Upper lobe of left lung (tissue), 6 donors: ENCODE results near the gene POTEJ. TPM values are rescaled to one million over a fixed set of nuclear protein-coding genes. Genes with fewer than 3 reads are reported as not detected.
"Not testable (repeated sequence)": the region's sequence is repeated elsewhere in the genome, so short reads cannot be mapped to it uniquely, and the experiment has no call there.

ENCODE experiments used
- ATAC-seq, 2 donors: fragments of 200-7000 bp; cut with Tn5 transposase; one replicate each; pipeline ENCODE4 v1.9.1; 2022; ENCODE audit warnings: mild to moderate bottlenecking in 2 of 2, moderate library complexity in 2 of 2; ENCODE audit not compliant: low FRiP score in 2 of 2
- DNase-seq, 2 donors: peaks; one replicate each; pipeline ENCODE4 v3.0.0-alpha.2; 2019 to 2020
- H3K27ac ChIP-seq, 4 donors: fragments of 200-600 bp; sonication (generic); one replicate each; pipeline ENCODE4 v1.5.1; 2016 to 2019
- H3K27me3 ChIP-seq, 4 donors: fragments of 200-600 bp; sonication (generic); one replicate each; pipeline ENCODE4 v1.5.1; 2017 to 2019
- H3K36me3 ChIP-seq, 4 donors: fragments of 200-600 bp; sonication (generic); one replicate each; pipeline ENCODE4 v1.5.1; 2016 to 2019
- H3K4me1 ChIP-seq, 4 donors: fragments of 200-600 bp; sonication (generic); one replicate each; pipeline ENCODE4 v1.5.1; 2018 to 2019
- H3K4me3 ChIP-seq, 4 donors: fragments of 200-600 bp; sonication (generic); one replicate each; pipeline ENCODE4 v1.5.1; 2017 to 2019; ENCODE audit warnings: mild to moderate bottlenecking in 2 of 4, moderate library complexity in 1 of 4
- H3K9me3 ChIP-seq, 4 donors: fragments of 200-600 bp; sonication (generic); one replicate each; pipeline ENCODE4 v1.5.1; 2018 to 2019
- WGBS, 2 donors: methylation state at CpG; one replicate each; pipeline ENCODE4 v1.1.5; 2017 to 2018; 5-methylcytosine and 5-hydroxymethylcytosine counted together
- total RNA-seq, 6 donors: library from RNA; depleted of rRNA in 4 of 6; stranded (reverse); fragments of >200 nt in 4 of 6; gene quantifications; one replicate each; pipeline versions ENCODE4 v1.1.0 to v1.2.1, GENCODE V29; 2016 to 2021
- donor health status: DM: no; HTN: no; CAD: no; lungs with moderate emphysema.
- donor health status: DM: no; HTN: yes; CAD: no; lungs with severe emphysema.

The POTEJ gene
- total RNA-seq, 6 donors from 2014 or later, result 0.30 TPM; not detected in 5

GRCh38 chr2:130590842-130591359, 20.3 kb upstream of the POTEJ start:
- not testable (repeated sequence) for H3K36me3 ChIP-seq, DNase-seq, H3K27me3 ChIP-seq, H3K4me1 ChIP-seq, H3K4me3 ChIP-seq, H3K27ac ChIP-seq, H3K9me3 ChIP-seq
- WGBS, 2 donors, result 6 to 27% methylated on average over 4 to 7 of the region's 7 CpGs
- peak; percentile 20 to 24 for ATAC-seq

GRCh38 chr2:130592791-130593414, 18.3 kb upstream of the POTEJ start:
- not testable (repeated sequence) for H3K27ac ChIP-seq, H3K4me1 ChIP-seq, ATAC-seq, H3K36me3 ChIP-seq, H3K9me3 ChIP-seq, DNase-seq, H3K4me3 ChIP-seq, H3K27me3 ChIP-seq
- 45 to 53% methylated on average over 8 of the region's 40 CpGs for WGBS, 2 donors

GRCh38 chr2:130594011-130594410, 17.2 kb upstream of the POTEJ start:
- H3K9me3 ChIP-seq, H3K4me3 ChIP-seq, H3K27ac ChIP-seq, H3K4me1 ChIP-seq, H3K27me3 ChIP-seq, H3K36me3 ChIP-seq: not testable (repeated sequence)
- DNase-seq (peak in 1 of 2 donors; percentile 8), ATAC-seq (peak; percentile 2 to 52)
- WGBS, 2 donors, result 85% methylated on average over 3 of the region's 4 CpGs; no CpG with 5 or more reads in 1 of the 2 donors

- not testable (repeated sequence) for H3K27ac ChIP-seq, H3K4me3 ChIP-seq, H3K4me1 ChIP-seq, H3K36me3 ChIP-seq, H3K27me3 ChIP-seq, H3K9me3 ChIP-seq
- 79% methylated on average over 3 of the region's 6 CpGs; no CpG with 5 or more reads in 1 of the 2 donors for WGBS, 2 donors
- DNase-seq (peak in 1 of 2 donors; percentile 62), ATAC-seq (peak in 1 of 2 donors; percentile 50)
Observed at GRCh38 chr2:130596757-130597156, 14.5 kb upstream of the POTEJ start.

GRCh38 chr2:130597994-130598393, 13.2 kb upstream of the POTEJ start:
- DNase-seq, H3K9me3 ChIP-seq, H3K27me3 ChIP-seq, H3K4me1 ChIP-seq, H3K36me3 ChIP-seq, H3K4me3 ChIP-seq, H3K27ac ChIP-seq, ATAC-seq: not testable (repeated sequence)
- no CpG with 5 or more reads among the region's 22 CpGs for WGBS, 2 donors

GRCh38 chr2:130598463-130598862, 12.8 kb upstream of the POTEJ start:
- not testable (repeated sequence) for H3K27ac ChIP-seq

GRCh38 chr2:130599393-130599792, 11.8 kb upstream of the POTEJ start, which contains the start of gene CFC1:
CFC1 (minus strand) TSS chr2:130599575; CDS start chr2:130599287, 288 bp downstream.
- not testable (repeated sequence) for DNase-seq, H3K9me3 ChIP-seq, H3K4me1 ChIP-seq, H3K27ac ChIP-seq, H3K27me3 ChIP-seq, H3K4me3 ChIP-seq, H3K36me3 ChIP-seq, ATAC-seq
- WGBS, 2 donors, result no CpG with 5 or more reads among the region's 6 CpGs

More at GRCh38 chr2:130598463-130598862, 12.8 kb upstream of the POTEJ start:
- not testable (repeated sequence) for H3K9me3 ChIP-seq, H3K4me3 ChIP-seq, H3K4me1 ChIP-seq, H3K27me3 ChIP-seq, ATAC-seq, H3K36me3 ChIP-seq
- 29 to 51% methylated on average over 10 to 13 of the region's 15 CpGs for WGBS, 2 donors
- DNase-seq, result peak in 1 of 2 donors; percentile 70

- DNase-seq, result peak in 1 of 2 donors; percentile 66
- not testable (repeated sequence) for H3K9me3 ChIP-seq, H3K36me3 ChIP-seq, ATAC-seq, H3K27me3 ChIP-seq, H3K4me3 ChIP-seq, H3K4me1 ChIP-seq, H3K27ac ChIP-seq
- 79 to 87% methylated on average over 7 to 8 of the region's 9 CpGs for WGBS, 2 donors
Observed at GRCh38 chr2:130599926-130600325, 11.3 kb upstream of the POTEJ start.

- peak in 1 of 2 donors; percentile 34 for ATAC-seq
Observed at GRCh38 chr2:130601648-130602302, 9.5 kb upstream of the POTEJ start.

GRCh38 chr2:130608276-130609001, 2.8 kb upstream of the POTEJ start:
- H3K27me3 ChIP-seq, H3K4me1 ChIP-seq, H3K27ac ChIP-seq, H3K36me3 ChIP-seq, ATAC-seq, H3K4me3 ChIP-seq, DNase-seq, H3K9me3 ChIP-seq: not testable (repeated sequence)
- no CpG with 5 or more reads among the region's 17 CpGs for WGBS, 2 donors

More at GRCh38 chr2:130601648-130602302, 9.5 kb upstream of the POTEJ start:
- H3K4me3 ChIP-seq, H3K27ac ChIP-seq, H3K9me3 ChIP-seq, H3K4me1 ChIP-seq, H3K27me3 ChIP-seq, H3K36me3 ChIP-seq, DNase-seq: not testable (repeated sequence)
- 6 to 14% methylated on average over 3 to 5 of the region's 15 CpGs for WGBS, 2 donors

- not testable (repeated sequence) for H3K36me3 ChIP-seq, H3K9me3 ChIP-seq, H3K27ac ChIP-seq, H3K27me3 ChIP-seq, H3K4me3 ChIP-seq, DNase-seq, H3K4me1 ChIP-seq
- peak in 1 of 2 donors; percentile 58 for ATAC-seq
- 55 to 56% methylated on average over 6 to 7 of the region's 28 CpGs for WGBS, 2 donors
Observed at GRCh38 chr2:130609002-130609920, 2.0 kb upstream of the POTEJ start.

GRCh38 chr2:130610486-130610885, 754 bp upstream of the POTEJ start:
- WGBS, 2 donors, result 89 to 94% methylated on average over 9 to 14 of the region's 15 CpGs
- not testable (repeated sequence) for H3K4me3 ChIP-seq, H3K9me3 ChIP-seq, H3K36me3 ChIP-seq, ATAC-seq, H3K27me3 ChIP-seq, H3K27ac ChIP-seq, H3K4me1 ChIP-seq
- DNase-seq, result peak in 1 of 2 donors; percentile 52
